HepG2 (cell line): ENCODE results near the gene RAB3D. TPM values are rescaled to one million over a fixed set of nuclear protein-coding genes. Genes with fewer than 3 reads are reported as not detected.

Experiments
- ATAC-seq: fragments of 200-7000 bp; cut with Tn5 transposase; 3 replicates; pipeline ENCODE4 v1.9.1; 2020; ENCODE audit warnings: mild to moderate bottlenecking, moderate library complexity
- BruUV-seq: library from RNA; stranded (reverse); fragments of 400-500 nt; replicated peaks from 2 replicates; lab custom pipeline; 2021; lab: Mats Ljungman, UMichigan
- CTCF ChIA-PET: fragments of 300-600 bp; formaldehyde crosslinking; extraction: SDS; loops from one replicate; lab custom pipeline; 2021; ENCODE audit warnings: low total read pairs, inconsistent platforms, low intra/inter-chr PET ratio; lab: Yijun Ruan, JAX
- POLR2A ChIA-PET: fragments of 350-600 bp; sonication (Branson Sonifier 250); formaldehyde crosslinking; loops from one replicate; lab custom pipeline; 2020; ENCODE audit warnings: antibody characterized with exemption, inconsistent platforms; lab: Yijun Ruan, JAX
- DNase-seq: peaks from one replicate; pipeline ENCODE4 v3.0.0-alpha.2; 2015; ENCODE audit warnings: low spot score
- FAIRE-seq: peaks from 3 replicates; lab custom pipeline; 2011; peaks lifted over from hg19 to GRCh38; lab: Jason Lieb, UNC
- H2AFZ ChIP-seq: one replicate; pipeline ENCODE4 v1.6.1; 2011; ENCODE audit warnings: low read length, inconsistent platforms
- H3K27ac ChIP-seq: fragments of 300-600 bp; 3 replicates; pipeline ENCODE4 v1.8.0; 2011; ENCODE audit warnings: mixed run types, mild to moderate bottlenecking, mixed read lengths, low read length, inconsistent platforms; ENCODE audit not compliant: insufficient read depth; ENCODE audit errors: extremely low read length
- H3K27me3 ChIP-seq, 2 experiments: fragments of 200-600 bp in 1 of 2; 2 replicates in 1 of 2; 3 replicates in 1 of 2; pipeline versions ENCODE4 v1.6.0 to v1.8.0; 2011; ENCODE audit warnings: low read length in 2 of 2, mild to moderate bottlenecking in 2 of 2, moderate library complexity in 2 of 2, inconsistent platforms in 1 of 2; ENCODE audit not compliant: insufficient read depth in 2 of 2, control insufficient read depth in 1 of 2
- H3K36me3 ChIP-seq, 2 experiments: fragments of 200-600 bp in 1 of 2; replicated peaks in 1 of 2; 2 replicates in 1 of 2; 3 replicates in 1 of 2; pipeline versions ENCODE4 v1.5.1 to v1.8.0; 2011; ENCODE audit warnings: low read length in 2 of 2, inconsistent platforms in 1 of 2; ENCODE audit not compliant: insufficient read depth in 2 of 2, control insufficient read depth in 1 of 2
- H3K4me1 ChIP-seq: 2 replicates; pipeline ENCODE4 v1.5.1; 2012; ENCODE audit warnings: low read length, inconsistent platforms; ENCODE audit not compliant: insufficient read depth
- H3K4me2 ChIP-seq: 2 replicates; pipeline ENCODE4 v1.6.0; 2011; ENCODE audit warnings: low read depth, low read length, inconsistent platforms
- H3K4me3 ChIP-seq, 3 experiments: fragments of 200-600 bp in 1 of 3; sonication (generic), shearing (Covaris generic) in 1 of 3; replicated peaks in 1 of 3; 2 replicates each; pipeline ENCODE4 v1.5.1; 2011 to 2016; ENCODE audit warnings: low read length in 3 of 3, inconsistent platforms in 2 of 3, low read depth in 2 of 3, mild to moderate bottlenecking in 2 of 3, control low read depth in 1 of 3, mixed read lengths in 1 of 3; ENCODE audit not compliant: insufficient read depth in 1 of 3
- H3K79me2 ChIP-seq: one replicate; pipeline ENCODE4 v1.6.1; 2011; ENCODE audit warnings: low read length, inconsistent platforms; ENCODE audit not compliant: insufficient read depth
- H3K9ac ChIP-seq: 2 replicates; pipeline ENCODE4 v1.6.0; 2011; ENCODE audit warnings: mild to moderate bottlenecking, low read depth, low read length, inconsistent platforms; ENCODE audit not compliant: insufficient read depth
- H3K9me3 ChIP-seq: 2 replicates; pipeline ENCODE4 v1.5.1; 2012; ENCODE audit warnings: mild to moderate bottlenecking, low read length
- H4K20me1 ChIP-seq: 2 replicates; pipeline ENCODE4 v1.6.0; 2011; ENCODE audit warnings: inconsistent platforms, mild to moderate bottlenecking, low read length, moderate library complexity; ENCODE audit not compliant: insufficient read depth
- AGO1 ChIP-seq: fragments of 200-400 bp; formaldehyde crosslinking; IDR thresholded peaks from 2 replicates; pipeline ENCODE4 v1.6.1; 2017; ENCODE audit warnings: mild to moderate bottlenecking, low read depth, low read length, moderate library complexity; ENCODE audit not compliant: poor library complexity, severe bottlenecking
- ATF7 ChIP-seq, 2 experiments: fragments of 450-650 bp in 1 of 2; sonication (generic) in 1 of 2; formaldehyde crosslinking in 1 of 2; IDR thresholded peaks; 2 replicates each; pipeline versions ENCODE4 v1.4.0 to v1.6.1; 2016 to 2020; ENCODE audit warnings: antibody characterized with exemption in 1 of 2, mild to moderate bottlenecking in 1 of 2, missing genetic modification reagents in 1 of 2
- CREM ChIP-seq, 2 experiments: sonication (generic) in 1 of 2; formaldehyde crosslinking in 1 of 2; IDR thresholded peaks; 2 replicates each; pipeline versions ENCODE4 v1.4.0 to v1.6.1; 2016 to 2020; ENCODE audit warnings: antibody characterized with exemption in 1 of 2, mild to moderate bottlenecking in 1 of 2, missing genetic modification reagents in 1 of 2
- GTF3A ChIP-seq: sonication (generic); formaldehyde crosslinking; conservative IDR thresholded peaks from 2 replicates; pipeline ENCODE4 v1.4.0; 2020; ENCODE audit warnings: mild to moderate bottlenecking, missing genetic modification reagents
- HNRNPK ChIP-seq: fragments of 200-400 bp; formaldehyde crosslinking; IDR thresholded peaks from 2 replicates; pipeline ENCODE4 v1.6.1; 2018; ENCODE audit warnings: low read length, low read depth, moderate library complexity, mild to moderate bottlenecking; ENCODE audit not compliant: poor library complexity, severe bottlenecking
- KLF13 ChIP-seq: sonication (generic); formaldehyde crosslinking; IDR thresholded peaks from 2 replicates; pipeline ENCODE4 v1.4.0; 2020; ENCODE audit warnings: mild to moderate bottlenecking, missing genetic modification reagents
- MEF2D ChIP-seq: sonication (generic); formaldehyde crosslinking; IDR thresholded peaks from 2 replicates; pipeline ENCODE4 v1.5.1; 2020; ENCODE audit warnings: mild to moderate bottlenecking, missing genetic modification reagents
- MIER3 ChIP-seq: IDR thresholded peaks from 2 replicates; pipeline ENCODE4 v1.6.1; 2016; ENCODE audit warnings: missing compliant biosample characterization, borderline replicate concordance
- MLLT10 ChIP-seq: sonication (generic); formaldehyde crosslinking; IDR thresholded peaks from 2 replicates; pipeline ENCODE4 v1.4.0; 2020; ENCODE audit warnings: missing genetic modification reagents
- NFIC ChIP-seq: IDR thresholded peaks from 2 replicates; pipeline ENCODE4 v1.6.1; 2012; ENCODE audit warnings: mild to moderate bottlenecking, low read length, inconsistent platforms
- PBX2 ChIP-seq: IDR thresholded peaks from 2 replicates; pipeline ENCODE4 v1.6.1; 2016; ENCODE audit warnings: control low read depth
- SIX4 ChIP-seq: sonication (generic); formaldehyde crosslinking; IDR thresholded peaks from 2 replicates; pipeline ENCODE4 v1.4.0; 2020; ENCODE audit warnings: missing genetic modification reagents
- ZNF235 ChIP-seq: sonication (generic); formaldehyde crosslinking; IDR thresholded peaks from 2 replicates; pipeline ENCODE4 v1.8.1; 2023; ENCODE audit warnings: mild to moderate bottlenecking, missing genetic modification reagents, borderline replicate concordance
- ZNF276 ChIP-seq: sonication (generic); formaldehyde crosslinking; IDR thresholded peaks from 2 replicates; pipeline ENCODE4 v1.4.0; 2020; ENCODE audit warnings: mild to moderate bottlenecking, low read depth, missing genetic modification reagents
- ZNF839 ChIP-seq: sonication (generic); formaldehyde crosslinking; IDR thresholded peaks from 2 replicates; pipeline ENCODE4 v1.4.0; 2020; ENCODE audit warnings: missing genetic modification reagents, mild to moderate bottlenecking, borderline replicate concordance
- WGBS: methylation state at CpG from one replicate; pipeline ENCODE4 v1.1.6; 2017; ENCODE audit warnings: low lambda C conversion rate; 5-methylcytosine and 5-hydroxymethylcytosine counted together
- in situ Hi-C: cut with HindIII; loops from 2 replicates; pipeline ENCODE4 v1.10.0; 2017; ENCODE audit warnings: low pct_unique_long_range_greater_than_20kb; ENCODE audit not compliant: extremely low pct_ligation_motif_present
- intact Hi-C: fragments of 100-400 bp; cut with micrococcal nuclease; formaldehyde crosslinking; loops from one replicate; pipeline ENCODE4 v1.10.0; 2022; ENCODE audit not compliant: unreplicated experiment
- polyA plus RNA-seq, 8 experiments: library from polyadenylated mRNA; depleted of rRNA in 3 of 8; stranded (reverse) in 7 of 8; unstranded in 1 of 8; fragments of >200 nt; fragmentation: Illumina TruSeq in 4 of 8; extraction: Trizol in 4 of 8; gene quantifications; 2 replicates each; pipeline versions ENCODE4 v1.2.1 to v1.2.3, GENCODE V29; 2011 to 2016; ENCODE audit warnings: low read depth in 4 of 8, missing spikeins in 1 of 8, mixed read lengths in 1 of 8; ENCODE audit not compliant: insufficient read depth in 1 of 8
- total RNA-seq, 5 experiments: library from RNA; depleted of rRNA; stranded (reverse); fragments of >200 nt; fragmentation: Illumina TruSeq; extraction: Trizol; gene quantifications; 2 replicates each; pipeline ENCODE4 v1.2.3, GENCODE V29; 2016; ENCODE audit warnings: low read depth in 1 of 5
- TF ChIP-seq, protein P1 (sequence below): sonication (generic); formaldehyde crosslinking; IDR thresholded peaks from 2 replicates; pipeline ENCODE4 v1.4.0; 2020; ENCODE audit warnings: missing genetic modification reagents
- TF ChIP-seq, protein P2 (sequence below): sonication (generic); formaldehyde crosslinking; IDR thresholded peaks from 2 replicates; pipeline ENCODE4 v1.4.0; 2020; ENCODE audit warnings: mild to moderate bottlenecking, missing genetic modification reagents

Gene RAB3D
- total and polyA plus RNA-seq, 2 of the 13 experiments (the other 11 are each of a cell fraction or from before 2014, with no cell fraction given), result 2.0 to 16.1 TPM

GRCh38 chr19:11299946-11300810 lies 39.3 kb downstream of the RAB3D start:
- no TSS peak for BruUV-seq
- ATAC-seq (no peak), FAIRE-seq (no peak), DNase-seq (no peak)
- CTCF ChIA-PET, result no interaction called here
- WGBS, result 82% methylated on average over 7 of the region's 8 CpGs
- intact Hi-C loops, result loop anchor here (10.0 kb wide), 1 partner anchor 145 kb away; no protein-coding TSS in a partner anchor
- H3K79me2 ChIP-seq, result no peaks in the 10 kb centered on the region
- no peak overlapping the region for H3K4me3 ChIP-seq
- no peak overlapping the region for H3K9ac ChIP-seq
- TF ChIP-seq AGO1 (no peak), PBX2 (no peak), ATF7 (IDR thresholded peaks at IDR 0.05) (no peak), ATF7 (CRISPR knock-in tag; IDR thresholded peaks at IDR 0.05) (no peak), ZNF839 (no peak), MEF2D (CRISPR knock-in tag) (no peak), ZNF276 (CRISPR knock-in tag) (no peak), CREM (IDR thresholded peaks at IDR 0.05) (no peak), CREM (CRISPR knock-in tag; IDR thresholded peaks at IDR 0.05) (no peak), ZNF235 (CRISPR knock-in tag) (no peak), NFIC (no peak), KLF13 (CRISPR knock-in tag) (no peak), MLLT10 (CRISPR knock-in tag) (no peak), HNRNPK (no peak), SIX4 (CRISPR knock-in tag) (no peak), GTF3A (CRISPR knock-in tag) (no peak), MIER3 (CRISPR knock-in tag) (no peak)
- TF ChIP-seq, protein P1, sequence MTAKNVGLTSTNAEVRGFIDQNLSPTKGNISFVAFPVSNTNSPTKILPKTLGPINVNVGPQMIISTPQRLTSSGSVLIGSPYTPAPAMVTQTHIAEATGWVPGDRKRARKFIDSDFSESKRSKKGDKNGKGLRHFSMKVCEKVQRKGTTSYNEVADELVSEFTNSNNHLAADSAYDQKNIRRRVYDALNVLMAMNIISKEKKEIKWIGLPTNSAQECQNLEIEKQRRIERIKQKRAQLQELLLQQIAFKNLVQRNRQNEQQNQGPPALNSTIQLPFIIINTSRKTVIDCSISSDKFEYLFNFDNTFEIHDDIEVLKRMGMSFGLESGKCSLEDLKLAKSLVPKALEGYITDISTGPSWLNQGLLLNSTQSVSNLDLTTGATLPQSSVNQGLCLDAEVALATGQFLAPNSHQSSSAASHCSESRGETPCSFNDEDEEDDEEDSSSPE (CRISPR knock-in tag), result no peak
- TF ChIP-seq, protein P2, sequence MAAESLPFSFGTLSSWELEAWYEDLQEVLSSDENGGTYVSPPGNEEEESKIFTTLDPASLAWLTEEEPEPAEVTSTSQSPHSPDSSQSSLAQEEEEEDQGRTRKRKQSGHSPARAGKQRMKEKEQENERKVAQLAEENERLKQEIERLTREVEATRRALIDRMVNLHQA (CRISPR knock-in tag), result no peak
- TF ChIP-seq, all 625 proteins: peak for 0
- Histone ChIP-seq H2AFZ (no peak overlapping the region), H3K27me3 (peaks cover 3 to 16% of the 10 kb centered on the region in 2 experiments; a peak in 3 of 5 replicates), H3K9me3 (no peaks in the 10 kb centered on the region), H3K4me1 (peaks cover 22% of the 10 kb centered on the region), H3K4me2 (no peak overlapping the region), H4K20me1 (no peaks in the 10 kb centered on the region), H3K36me3 (no peaks in the 10 kb centered on the region), H3K27ac (no peak overlapping the region)
- in situ Hi-C loops, result no loop called here
- POLR2A ChIA-PET, result no interaction called here
